GM12872 (cell line): Measurements from ENCODE around the gene METTL6.

Experiments
- TF ChIP-seq, protein P1 (sequence below): IDR thresholded peaks from 3 replicates; pipeline ENCODE4 v1.5.1; 2011; ENCODE audit warnings: low read depth, mild to moderate bottlenecking, low read length, moderate library complexity; ENCODE audit not compliant: insufficient read depth

The METTL6 gene

DNA sequence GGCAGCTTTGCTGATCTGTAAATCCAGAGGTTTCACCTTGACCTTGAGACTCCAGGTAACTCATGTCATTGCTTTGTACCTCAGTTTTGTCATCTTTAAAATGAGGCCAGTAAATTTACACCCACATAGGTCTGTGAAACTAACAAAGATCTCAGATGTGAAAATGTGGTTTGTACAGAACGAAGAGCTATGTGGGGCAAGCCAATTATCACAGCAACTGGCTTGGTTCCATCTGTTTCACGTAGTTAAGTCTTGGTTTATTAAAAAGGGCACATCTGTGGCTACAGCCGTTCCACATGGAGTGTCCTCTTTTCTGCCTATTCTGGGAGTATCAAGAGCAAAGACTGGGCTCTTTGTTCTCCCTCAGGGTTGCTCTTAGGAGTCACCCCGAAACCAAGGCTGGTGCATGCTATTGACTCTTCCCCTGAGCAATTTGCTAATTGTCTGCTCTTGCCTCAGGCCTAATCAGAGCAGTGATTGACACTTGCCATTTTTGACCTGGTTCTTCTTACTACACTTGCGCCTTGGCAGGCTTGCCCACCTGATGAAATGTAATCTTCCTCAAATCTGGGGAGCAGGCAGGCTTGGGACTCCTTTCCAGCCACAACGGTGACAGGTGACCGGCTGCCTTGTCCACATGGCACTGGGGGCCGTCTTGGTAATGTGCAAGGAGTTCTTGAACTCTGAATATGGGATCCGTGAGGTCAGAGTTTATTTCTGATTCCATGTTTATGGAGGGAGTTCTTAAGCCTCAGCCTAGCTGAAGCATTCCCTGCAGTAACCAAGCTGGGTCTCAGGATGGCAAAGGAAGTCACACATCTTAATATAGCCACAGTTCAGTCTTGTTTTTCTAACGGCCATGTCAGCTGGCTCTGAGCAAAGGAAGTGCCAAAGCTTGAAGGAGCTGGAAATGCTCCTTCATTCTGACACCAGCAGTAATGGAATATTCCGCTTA lies 40.2 kb upstream of the METTL6 start:
- TF ChIP-seq, protein P1, sequence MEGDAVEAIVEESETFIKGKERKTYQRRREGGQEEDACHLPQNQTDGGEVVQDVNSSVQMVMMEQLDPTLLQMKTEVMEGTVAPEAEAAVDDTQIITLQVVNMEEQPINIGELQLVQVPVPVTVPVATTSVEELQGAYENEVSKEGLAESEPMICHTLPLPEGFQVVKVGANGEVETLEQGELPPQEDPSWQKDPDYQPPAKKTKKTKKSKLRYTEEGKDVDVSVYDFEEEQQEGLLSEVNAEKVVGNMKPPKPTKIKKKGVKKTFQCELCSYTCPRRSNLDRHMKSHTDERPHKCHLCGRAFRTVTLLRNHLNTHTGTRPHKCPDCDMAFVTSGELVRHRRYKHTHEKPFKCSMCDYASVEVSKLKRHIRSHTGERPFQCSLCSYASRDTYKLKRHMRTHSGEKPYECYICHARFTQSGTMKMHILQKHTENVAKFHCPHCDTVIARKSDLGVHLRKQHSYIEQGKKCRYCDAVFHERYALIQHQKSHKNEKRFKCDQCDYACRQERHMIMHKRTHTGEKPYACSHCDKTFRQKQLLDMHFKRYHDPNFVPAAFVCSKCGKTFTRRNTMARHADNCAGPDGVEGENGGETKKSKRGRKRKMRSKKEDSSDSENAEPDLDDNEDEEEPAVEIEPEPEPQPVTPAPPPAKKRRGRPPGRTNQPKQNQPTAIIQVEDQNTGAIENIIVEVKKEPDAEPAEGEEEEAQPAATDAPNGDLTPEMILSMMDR = no peak

DNA sequence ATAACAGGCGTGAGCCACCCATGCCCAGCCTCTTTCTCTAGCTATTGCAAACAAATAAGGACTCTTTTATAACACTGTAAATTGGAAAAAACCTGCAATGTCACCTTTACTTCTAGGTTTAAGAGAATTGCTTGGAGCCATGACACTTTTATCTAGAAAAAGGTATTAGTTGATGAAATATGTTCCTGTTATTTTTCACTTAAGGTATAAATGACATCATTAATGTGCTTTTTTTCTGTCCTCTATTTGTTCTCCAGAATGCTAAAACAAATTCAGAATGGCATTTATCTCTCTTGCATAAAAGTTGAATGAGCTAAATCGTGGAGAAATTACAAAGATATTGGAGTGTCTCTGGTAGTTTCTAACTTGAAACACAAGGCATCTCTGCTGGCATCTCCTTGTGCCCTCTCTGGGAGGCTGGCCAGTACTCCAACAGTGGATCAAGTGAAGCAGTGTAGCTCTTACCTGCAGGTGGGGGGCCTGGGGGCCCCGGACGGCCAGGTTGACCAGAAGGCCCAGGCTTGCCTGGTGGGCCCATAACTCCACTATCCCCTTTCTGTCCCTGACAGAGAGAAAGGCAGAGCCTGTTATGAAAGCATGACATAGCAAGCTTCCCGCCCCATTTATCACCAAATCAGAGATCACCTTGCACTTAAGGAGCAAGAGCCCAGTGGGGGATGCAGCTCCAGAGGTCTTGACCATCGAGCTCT lies 38.7 kb upstream of the METTL6 start:
- TF ChIP-seq, protein P1 = no peak

DNA sequence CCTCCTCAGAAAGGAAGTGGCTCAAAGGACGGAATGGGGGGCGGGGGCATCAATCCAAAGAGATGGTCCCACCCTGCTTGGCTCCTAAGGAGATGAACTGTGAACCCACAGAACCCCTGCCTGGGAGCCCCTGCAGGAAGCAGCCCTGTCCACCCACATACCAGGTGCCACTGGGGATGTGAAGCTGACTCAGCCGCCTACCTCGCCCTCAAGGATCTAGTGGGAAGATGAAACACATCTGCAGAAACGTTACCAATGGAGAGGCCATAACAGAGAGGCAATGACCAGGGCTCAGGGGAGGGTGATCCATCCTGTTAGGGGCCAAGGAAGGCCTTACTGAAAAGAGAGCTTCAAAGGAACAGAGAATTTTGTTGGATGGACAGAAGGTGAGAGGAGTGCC lies 35.1 kb upstream of the METTL6 start:
- TF ChIP-seq, protein P1 = no peak

DNA sequence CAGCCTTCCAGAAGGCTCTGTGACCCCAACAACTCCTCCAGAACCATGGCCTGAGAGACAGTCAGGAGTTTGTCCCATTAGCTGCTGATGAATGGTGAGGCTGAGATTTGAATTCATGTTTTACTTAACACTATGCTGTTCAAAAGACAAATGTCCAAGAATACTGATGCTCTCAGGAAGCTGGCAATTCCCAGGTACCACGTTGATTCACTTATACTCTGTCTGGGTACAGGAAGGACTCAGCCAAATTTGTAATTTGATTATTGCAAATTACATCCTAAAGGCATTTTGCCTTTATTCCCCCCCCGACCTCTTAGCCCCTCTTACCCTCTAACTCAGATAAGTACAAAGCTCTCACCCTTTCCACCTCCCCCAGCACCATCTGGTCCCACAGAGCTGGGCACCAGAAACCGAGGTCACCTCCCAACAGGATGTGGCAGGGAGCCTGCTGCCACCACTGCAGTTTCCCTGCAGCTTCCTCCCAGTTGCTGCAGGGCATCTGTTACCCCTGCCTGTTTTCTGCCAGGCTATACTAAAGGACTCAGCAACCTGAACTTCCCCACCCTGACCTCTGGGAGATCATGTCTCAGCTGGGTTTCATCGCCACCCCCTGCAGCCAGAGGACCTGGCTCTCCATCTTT lies 33.7 kb upstream of the METTL6 start:
- TF ChIP-seq, protein P1 = no peak

DNA sequence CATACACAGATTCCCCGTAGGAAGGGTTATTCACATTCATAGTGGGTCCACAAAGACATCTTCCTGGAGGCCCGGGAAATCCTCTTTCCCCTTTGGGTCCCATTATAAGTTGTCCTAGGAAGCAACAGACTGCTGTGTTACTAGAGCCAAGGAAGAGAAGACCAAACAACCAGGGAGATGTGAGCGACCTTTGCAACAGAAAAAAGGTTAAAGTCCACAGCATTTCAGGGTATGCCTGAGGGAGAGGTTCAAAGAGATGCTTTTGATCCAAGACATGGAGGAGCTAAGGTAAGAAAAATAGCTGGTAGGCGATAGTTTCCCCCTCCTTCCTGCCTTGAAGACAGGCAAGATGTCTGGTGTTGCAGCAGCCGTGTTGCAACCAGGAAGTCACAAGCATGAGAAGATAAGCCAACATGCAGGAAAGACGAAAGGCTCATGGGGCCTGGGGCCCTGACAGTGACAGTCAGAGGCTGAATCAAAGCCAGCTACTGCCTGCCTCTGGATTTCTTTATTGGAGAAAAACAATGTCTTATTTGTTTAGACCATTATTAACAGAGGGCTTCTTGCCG lies 31.0 kb upstream of the METTL6 start:
- TF ChIP-seq, protein P1 = no peak

DNA sequence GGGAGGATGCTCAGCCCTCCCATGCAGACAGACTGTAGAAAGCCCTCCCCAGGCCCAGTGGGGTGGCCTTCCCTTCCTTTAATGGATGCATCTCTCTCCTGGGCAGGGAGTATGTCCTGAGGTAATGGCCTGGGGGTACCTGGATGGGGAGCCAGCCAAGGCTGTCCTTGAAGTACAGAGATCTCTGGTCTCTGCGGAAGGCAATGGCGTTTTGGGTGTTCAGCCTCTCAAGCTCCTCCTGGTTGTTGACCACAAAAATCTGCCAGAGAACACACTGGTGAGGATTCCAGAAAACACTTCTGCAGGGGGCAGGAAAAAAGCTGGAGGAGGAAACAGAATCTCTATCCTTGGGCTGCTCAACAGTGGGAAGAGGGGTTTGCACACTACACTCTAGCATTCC lies 29.0 kb upstream of the METTL6 start:
- TF ChIP-seq, protein P1 = no peak

DNA sequence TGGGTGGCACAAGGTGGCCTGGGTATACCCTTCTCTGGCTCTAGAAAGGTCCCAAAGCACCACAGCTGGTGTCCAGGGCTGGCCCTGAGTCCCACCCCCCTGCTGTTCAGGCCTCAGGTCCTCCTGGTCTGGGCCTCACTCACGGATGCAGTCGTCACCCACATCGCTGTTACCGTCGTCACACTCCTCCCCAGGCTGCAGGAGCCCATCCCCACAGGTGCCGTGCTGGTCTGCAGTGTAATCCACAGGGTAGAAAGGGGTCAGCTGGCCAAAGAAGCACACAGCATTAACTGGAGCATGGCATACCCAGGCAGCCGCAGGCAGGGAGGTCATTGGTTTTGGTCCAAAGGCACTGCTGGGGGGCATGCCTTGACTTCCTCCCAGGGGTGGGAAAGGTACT lies 28.4 kb upstream of the METTL6 start:
- TF ChIP-seq, protein P1 = no peak
